Stimulated activated CD8-positive, alpha-beta memory T cell treated with anti-CD3 and anti-CD28 coated beads, Interleukin-4, amount 100 ng/mL, for 24 hours (primary cell): ENCODE measurements around the gene BAZ1B.
A peak's percentile ranks its signal among the peaks of the same experiment; 100 is the strongest.
"Not testable (repeated sequence)": the region's sequence is repeated elsewhere in the genome, so short reads cannot be mapped to it uniquely, and the experiment has no call there.

ENCODE experiments used
- DNase-seq: peaks from one replicate; pipeline ENCODE4 v3.0.0-alpha.2; 2020; ENCODE audit warnings: low read depth

Gene BAZ1B

GRCh38 chr7:73538510-73538909 lies 16.4 kb upstream of the BAZ1B start:
- DNase-seq, result not testable (repeated sequence)

DNA sequence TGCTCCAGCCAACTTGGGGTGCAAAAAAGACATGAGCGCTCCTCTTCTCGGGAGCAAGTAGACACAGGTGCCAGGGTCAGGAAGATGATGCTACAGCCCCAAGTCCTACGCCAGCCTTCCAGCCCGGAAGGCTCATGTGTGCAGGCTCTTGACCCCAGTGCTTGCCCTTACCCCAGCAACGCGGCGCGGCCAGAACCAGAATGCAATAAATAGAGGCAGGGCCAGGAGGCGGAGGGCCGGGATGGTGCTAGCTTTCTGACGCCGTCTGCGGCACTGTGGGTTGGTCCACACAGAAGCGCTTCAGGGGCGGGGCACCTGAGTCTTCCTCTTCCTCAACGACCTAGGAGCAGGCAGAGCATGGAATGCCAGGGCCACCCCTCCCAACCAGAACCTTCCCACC lies 15.0 kb upstream of the BAZ1B start:
- DNase-seq, result no peak

DNA sequence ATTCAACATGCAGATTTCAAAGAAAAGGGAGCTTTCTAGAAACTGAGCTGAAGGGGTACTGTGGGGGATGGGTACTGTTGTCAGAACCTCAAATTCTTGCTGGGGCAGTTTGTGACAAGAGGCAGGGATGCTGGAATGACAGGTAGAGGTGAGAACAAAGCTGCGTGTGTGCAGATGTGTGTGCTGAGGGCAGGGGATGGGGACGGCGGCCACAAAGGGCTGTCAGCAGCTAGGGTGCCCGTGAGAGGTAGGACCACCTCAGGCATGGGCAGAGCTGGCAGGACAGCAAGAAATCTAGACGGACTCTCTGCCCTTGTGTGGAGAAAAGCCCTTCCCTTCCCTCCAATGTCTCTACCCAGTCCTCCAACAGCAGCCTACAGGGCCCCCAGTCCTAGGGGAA lies 14.4 kb upstream of the BAZ1B start:
- DNase-seq, result no peak

DNA sequence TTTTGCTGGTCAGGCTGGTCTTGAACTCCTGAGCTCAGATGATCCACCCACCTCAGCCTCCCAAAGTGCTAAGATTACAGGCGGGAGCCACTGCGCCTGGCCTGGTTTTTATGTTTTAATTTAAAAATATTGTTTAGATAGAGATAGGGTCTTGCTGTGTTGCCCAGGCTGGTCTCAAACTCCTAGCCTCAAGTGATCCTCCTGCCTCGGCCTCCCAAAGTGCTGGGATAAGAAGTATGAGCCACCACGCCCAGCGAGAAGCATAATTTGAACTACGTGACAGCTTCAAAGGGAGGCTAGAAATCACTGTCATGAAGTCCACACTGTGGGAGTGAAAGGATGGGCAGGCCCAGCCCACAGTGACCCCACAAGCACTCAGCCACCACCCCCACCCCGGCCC lies 13.8 kb upstream of the BAZ1B start:
- DNase-seq, result not testable (repeated sequence)

DNA sequence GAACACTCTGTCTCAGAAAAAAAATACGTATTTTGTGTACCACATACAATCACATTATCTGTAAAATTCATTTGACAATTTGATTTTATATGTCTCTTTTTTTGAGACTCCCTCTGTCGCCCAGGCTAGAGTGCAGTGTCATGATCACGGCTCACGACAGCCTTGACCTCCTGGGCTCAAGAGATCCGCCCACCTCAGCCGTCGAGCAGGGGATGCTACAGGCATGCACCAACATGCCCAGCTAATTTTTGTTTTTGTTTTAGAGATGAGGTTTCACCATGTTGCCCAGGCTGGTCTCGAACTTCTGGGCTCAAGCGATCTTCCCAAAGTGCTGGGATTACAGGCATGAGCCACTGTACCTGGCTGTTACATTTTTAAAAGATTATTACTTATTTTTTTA lies 11.6 kb upstream of the BAZ1B start:
- no peak for DNase-seq

DNA sequence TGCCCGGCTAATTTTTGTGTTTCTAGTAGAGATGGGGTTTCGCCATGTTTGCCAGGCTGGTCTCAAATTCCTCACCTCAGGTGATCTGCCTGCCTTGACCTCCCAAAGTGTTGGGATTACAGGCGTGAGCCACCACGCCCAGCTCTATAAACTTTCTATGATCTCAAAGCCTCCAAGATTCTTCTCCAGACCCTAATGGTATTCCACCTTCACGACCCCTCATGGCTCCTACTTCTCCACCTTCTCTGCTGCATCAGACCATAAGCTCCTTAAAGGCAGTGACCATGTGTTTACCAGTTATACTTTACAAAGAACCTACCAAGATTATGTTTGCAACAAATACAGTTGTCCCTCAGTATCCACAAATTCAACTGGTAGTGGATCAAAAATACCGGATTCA lies 10.1 kb upstream of the BAZ1B start:
- DNase-seq, result no peak

DNA sequence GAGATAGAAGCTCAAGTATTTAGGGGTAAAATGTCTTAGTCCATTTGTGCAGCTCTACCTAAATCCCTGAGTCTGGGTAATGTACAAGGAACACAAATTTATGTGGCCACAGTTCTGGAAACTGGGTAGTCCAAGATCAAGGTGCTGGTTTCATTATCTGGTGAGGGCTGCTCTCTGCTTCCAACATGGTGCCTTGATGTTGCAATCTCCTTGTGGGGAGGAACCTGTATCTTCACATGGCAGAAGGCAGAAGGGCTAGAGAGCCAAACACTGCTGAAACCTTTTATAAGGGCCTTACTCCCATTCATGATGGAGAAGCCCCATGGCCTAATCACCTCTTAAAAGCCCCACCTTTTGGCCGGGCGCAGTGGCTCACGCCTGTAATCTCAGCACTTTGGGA lies 8.7 kb upstream of the BAZ1B start:
- no peak for DNase-seq

GRCh38 chr7:73526896-73527821 lies 5.1 kb upstream of the BAZ1B start:
- DNase-seq, result no peak

- not testable (repeated sequence) for DNase-seq
These were observed 4.0 kb upstream of the BAZ1B start for GRCh38 chr7:73526158-73526494.

DNA sequence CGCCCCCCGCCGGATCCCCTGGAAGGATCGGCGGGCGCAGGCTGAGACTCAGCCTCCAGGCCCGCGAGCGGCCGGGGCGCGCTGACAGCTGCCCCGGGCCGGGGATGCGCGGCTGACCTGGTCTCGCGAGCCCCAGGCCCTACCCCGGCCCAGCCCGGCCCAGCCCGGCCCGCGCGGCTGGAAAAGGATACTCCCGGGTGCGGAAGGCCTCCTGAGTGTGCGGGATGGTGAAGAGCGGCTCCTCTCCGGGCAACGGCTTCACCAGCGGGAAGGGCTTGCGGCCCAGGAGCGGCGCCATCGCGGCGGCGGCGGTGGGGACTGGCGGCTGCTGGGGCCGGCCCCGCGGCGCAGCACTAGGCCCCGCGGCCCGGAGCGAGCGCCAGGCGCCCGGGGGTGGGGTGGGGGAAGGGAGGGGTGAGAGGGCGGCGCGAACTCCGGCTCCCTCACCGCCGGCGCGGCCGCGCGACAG lies 423 bp downstream of the BAZ1B start:
- DNase-seq, result peak; percentile 45

DNA sequence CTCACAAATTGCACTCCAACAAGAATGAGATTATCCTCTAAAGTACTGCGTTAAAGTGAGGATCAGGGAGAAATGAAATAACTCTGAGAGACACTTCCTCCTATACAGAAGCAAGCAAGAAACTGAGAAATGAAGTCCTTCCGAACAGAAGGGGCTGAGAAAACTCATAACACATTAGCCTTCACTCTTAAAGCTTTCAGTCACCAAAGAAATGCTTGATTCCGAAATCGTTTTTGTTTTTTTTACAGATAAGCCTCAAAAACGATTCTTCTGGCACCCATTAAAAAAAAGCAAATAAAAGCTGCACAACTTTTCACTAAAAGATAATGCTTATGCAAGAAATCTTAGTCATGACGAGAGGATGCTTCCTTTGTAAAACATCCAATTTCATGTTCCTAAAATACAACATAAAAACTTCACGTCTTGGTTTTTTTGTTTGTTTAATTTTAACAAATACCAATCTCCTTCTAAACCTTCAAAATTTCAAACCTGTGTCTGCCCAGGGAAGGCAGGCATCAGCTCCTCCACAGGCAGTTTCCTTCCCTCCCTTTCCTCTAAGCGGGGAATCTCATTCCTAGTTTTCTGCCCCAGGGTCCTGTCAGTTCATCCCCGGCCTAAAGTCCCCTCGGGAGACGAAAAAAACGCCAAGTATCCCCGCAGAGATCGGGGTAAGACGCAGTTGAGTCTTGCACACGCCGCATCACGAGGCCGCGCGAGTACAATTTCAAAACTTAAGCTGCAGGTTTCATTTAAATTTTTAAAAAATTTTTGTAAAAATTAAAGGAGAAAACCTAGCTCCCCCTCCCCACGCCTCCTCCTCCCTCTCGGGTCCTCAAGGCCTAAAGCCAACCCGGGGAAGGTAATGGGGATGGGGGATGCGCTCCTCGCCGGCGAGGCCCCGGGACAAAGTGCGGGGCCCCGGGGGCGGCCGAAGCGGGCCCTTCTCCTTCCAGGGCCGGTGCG lies 1.1 kb downstream of the BAZ1B start:
- no peak for DNase-seq

- DNase-seq, result no peak
These were observed 2.0 kb downstream of the BAZ1B start for GRCh38 chr7:73519867-73520672.

DNA sequence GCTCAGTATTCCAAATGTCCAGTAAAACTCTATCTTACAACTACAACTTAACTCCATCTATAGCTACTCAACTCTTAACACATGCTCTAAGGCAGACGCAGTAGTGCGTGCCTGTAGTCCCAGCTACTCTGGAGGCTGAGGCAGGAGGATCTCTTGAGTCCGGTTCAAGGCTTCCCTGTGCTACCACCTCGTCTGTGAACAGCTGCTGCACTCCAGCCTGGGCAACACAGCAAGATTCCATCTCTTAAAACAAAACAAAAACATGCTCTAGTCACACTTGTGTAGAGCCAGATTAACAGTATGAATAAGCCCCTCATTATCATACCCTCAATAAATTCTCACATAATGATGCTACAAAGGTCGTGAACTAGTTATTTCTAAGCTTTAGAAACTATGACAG lies 3.6 kb downstream of the BAZ1B start:
- no peak for DNase-seq

DNA sequence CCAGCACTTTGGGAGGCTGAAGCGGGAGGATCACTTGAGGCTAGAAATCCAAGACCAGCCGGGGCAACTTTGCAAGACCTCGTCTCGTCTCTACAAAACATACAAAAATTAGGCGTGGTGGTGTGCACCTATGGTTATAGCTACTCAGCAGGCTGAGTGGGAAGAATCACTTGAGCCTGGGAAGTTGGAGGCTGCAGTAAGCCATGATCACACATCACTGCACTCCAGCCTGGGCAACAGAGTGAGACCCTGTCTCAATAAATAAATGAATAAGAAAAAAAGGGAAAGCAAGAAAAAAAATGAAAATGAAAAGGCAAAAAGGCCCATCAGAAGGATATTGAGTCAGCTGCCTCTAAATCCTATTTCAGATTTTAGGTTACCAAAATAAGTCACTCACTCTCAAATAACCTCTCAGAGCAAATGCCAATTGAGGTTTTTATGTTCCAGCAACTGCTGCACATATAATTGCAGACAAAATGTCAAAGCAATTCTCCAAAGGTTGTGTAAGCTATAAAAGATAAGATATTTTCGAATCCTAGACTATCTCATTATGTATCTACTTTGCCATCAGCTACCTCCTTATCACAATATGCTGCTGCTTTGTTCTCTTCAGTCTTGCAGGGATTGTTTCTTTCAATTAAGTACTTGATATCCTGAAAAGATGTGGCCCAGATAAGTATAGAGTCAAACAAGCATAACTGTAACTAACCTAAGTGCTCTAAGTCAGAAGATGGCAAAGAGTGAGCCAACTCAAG lies 4.7 kb downstream of the BAZ1B start:
- no peak for DNase-seq

- DNase-seq, result no peak
These were observed 6.9 kb downstream of the BAZ1B start for GRCh38 chr7:73515178-73515577.

GRCh38 chr7:73512018-73512780 lies 9.9 kb downstream of the BAZ1B start:
- no peak for DNase-seq

- no peak for DNase-seq
These were observed 12.6 kb downstream of the BAZ1B start for GRCh38 chr7:73509463-73509862.

DNA sequence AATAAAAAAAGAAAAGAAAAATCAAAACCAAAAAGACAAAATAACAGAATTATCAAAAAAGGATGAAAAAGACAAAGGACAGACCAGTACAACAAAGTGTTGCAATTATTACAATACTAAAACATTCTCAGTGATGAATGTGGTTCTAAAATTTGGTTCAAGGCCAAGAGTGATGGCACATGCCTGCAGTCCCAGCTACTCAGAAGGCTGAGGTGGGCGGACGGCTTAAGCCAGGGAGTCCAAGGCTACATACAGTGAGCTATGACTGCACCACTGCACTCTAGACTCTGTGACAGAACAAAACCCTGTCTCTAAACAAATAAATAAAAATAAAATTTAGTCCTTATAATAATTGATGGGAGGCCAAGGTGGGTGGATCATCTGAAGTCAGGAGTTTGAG lies 14.5 kb downstream of the BAZ1B start:
- no peak for DNase-seq

- DNase-seq, result no peak
These were observed 17.2 kb downstream of the BAZ1B start for GRCh38 chr7:73504920-73505319.

DNA sequence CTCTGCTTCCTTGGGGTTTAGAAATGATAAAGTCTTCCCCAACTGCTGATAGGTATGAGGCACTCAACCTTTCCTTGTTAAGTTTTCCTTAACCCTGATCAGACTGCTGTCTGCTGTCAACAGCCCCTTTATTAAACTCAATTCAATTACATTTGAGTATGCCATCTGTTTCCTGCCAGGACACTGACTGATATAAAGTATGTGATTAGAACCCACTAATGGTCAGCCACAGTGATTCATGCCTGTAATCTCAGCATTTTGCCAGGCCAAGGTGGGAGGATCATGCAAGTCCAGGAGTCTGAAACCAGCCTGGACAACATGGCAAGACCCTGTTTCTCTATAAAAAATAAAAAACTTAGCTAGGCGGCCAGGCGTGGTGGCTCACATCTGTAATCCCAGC lies 18.1 kb downstream of the BAZ1B start:
- no peak for DNase-seq

DNA sequence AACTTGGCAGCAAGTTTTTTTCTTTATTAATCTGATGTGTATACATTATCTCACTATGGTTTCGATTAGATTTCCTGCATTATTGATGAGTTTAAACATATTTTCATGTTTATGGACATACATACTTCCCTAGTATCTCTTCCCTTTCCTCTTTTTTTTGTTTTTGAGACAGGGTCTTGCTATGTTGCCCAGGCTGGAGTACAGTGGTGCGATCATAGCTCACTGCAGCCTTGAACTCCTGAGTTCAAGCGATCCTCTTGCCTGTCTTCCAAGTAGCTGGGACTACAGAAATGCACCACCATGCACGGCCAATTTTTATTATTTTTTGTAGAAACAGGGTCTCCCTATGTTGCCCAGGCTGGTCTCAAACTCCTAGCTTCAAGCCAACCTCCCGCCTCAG lies 18.9 kb downstream of the BAZ1B start:
- no peak for DNase-seq
